ENCODE data around the gene DIS3L2.
A peak's percentile ranks its signal among the peaks of the same experiment; 100 is the strongest.

DIS3L2 gene

DNA sequence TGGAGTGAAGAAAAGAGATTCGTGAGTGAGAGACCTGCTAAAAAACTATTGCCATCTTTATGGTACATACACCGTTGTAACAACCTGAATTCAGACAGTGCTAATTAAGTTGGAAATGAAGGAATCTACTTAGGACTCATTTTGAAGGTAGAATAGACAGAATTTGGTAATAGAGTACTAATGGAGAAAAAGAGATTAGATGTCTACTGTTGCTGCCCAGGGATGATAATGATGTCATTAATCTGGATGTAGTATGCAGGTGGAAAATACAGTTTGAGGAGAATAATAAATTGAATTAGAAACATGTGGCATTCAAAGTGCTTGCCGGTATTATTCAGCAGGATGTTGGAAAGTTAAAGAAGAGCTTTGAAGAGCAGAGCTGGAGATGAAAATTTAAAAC lies 44.7 kb downstream of the DIS3L2 start:
- H3K27me3 Mint-ChIP-seq: no peaks in the 10 kb centered on the region
- no peaks in the 10 kb centered on the region for H3K9me3 Mint-ChIP-seq (ENCODE audit: low read depth)
- peaks cover 14% of the 10 kb centered on the region for H3K36me3 Mint-ChIP-seq
- no peak overlapping the region for H3K27ac Mint-ChIP-seq
- H3K4me3 Mint-ChIP-seq: no peak overlapping the region
- H3K4me1 Mint-ChIP-seq (ENCODE audit: low read depth): peaks cover 27% of the 10 kb centered on the region

GRCh38 chr2:232008907-232009638 lies 47.6 kb downstream of the DIS3L2 start:
- Mint-ChIP-seq H3K4me1 (ENCODE audit: low read depth) (peaks cover 18% of the 10 kb centered on the region), H3K27ac (no peak overlapping the region), H3K36me3 (peaks cover 12% of the 10 kb centered on the region), H3K27me3 (no peaks in the 10 kb centered on the region), H3K9me3 (ENCODE audit: low read depth) (no peaks in the 10 kb centered on the region), H3K4me3 (no peak overlapping the region)

- no peak overlapping the region for H3K27ac Mint-ChIP-seq
- H3K27me3 Mint-ChIP-seq: no peaks in the 10 kb centered on the region
- peaks cover 20% of the 10 kb centered on the region for H3K4me1 Mint-ChIP-seq (ENCODE audit: low read depth)
- no peak overlapping the region for H3K4me3 Mint-ChIP-seq
- peaks cover 13% of the 10 kb centered on the region for H3K36me3 Mint-ChIP-seq
- H3K9me3 Mint-ChIP-seq (ENCODE audit: low read depth): no peaks in the 10 kb centered on the region
Measured at GRCh38 chr2:232009639-232010274, 48.2 kb downstream of the DIS3L2 start.

DNA sequence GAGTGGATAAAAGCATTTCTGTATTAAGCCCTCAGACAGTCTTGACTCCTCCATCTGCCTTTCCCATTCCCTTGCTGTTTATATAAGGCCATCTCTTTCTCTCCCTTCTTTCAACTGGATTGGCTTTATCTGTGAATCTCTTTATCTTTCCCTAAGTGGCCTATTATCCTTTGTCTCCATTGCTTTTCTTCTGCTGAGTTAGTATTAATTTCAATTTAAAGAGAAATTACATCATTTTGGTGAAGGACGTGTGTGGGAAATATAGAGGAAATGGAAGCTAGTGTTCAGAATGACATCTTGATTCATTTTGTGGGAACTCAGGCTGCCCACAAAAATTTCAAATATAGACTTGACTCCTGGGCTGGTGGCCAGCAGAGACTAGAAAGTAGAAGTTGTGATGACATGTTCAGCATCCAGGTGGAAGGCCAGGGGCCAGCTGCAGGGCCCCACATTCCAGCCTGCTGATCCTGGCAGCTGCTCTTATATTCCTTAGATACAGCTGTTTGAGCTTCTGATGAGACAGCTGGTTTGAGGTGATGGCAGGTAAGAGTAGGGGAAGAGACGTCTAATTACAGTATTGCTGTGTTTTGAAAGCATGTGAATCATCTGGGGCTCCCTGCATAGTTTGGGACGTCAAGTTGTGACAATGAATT lies 52.3 kb downstream of the DIS3L2 start:
- Mint-ChIP-seq H3K9me3 (ENCODE audit: low read depth) (no peaks in the 10 kb centered on the region), H3K4me3 (no peak overlapping the region)

DNA sequence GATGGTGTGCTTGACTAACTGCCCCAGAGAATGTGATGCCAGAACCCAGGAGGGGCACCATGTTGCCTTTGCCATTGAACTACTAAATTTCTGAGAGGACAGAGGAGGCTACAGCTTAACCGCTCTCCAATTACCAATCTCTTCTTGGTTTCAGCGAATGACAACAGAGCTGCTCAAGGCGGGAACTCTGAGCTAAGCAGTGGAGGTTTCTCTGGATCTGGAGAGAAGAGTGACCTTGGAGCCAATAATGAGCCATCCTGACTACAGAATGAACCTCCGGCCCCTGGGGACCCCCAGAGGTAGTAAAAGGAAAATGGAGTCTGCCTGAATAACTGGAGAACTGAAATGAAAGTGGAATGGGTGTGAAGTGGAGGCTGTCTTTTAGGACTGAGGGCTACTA lies 53.2 kb downstream of the DIS3L2 start:
- H3K9me3 Mint-ChIP-seq (ENCODE audit: low read depth): no peaks in the 10 kb centered on the region
- no peak overlapping the region for H3K4me3 Mint-ChIP-seq
- no peaks in the 10 kb centered on the region for H3K27me3 Mint-ChIP-seq
- peaks cover 27% of the 10 kb centered on the region for H3K4me1 Mint-ChIP-seq (ENCODE audit: low read depth)
- H3K27ac Mint-ChIP-seq: no peak overlapping the region
- peaks cover 19% of the 10 kb centered on the region for H3K36me3 Mint-ChIP-seq

More for the DNA sequence above, 52.3 kb downstream of the DIS3L2 start:
- Mint-ChIP-seq H3K4me1 (ENCODE audit: low read depth) (peaks cover 33% of the 10 kb centered on the region), H3K27me3 (no peaks in the 10 kb centered on the region), H3K36me3 (peaks cover 21% of the 10 kb centered on the region), H3K27ac (no peak overlapping the region)

- Mint-ChIP-seq H3K9me3 (ENCODE audit: low read depth) (no peaks in the 10 kb centered on the region), H3K36me3 (peaks cover 25% of the 10 kb centered on the region), H3K4me3 (no peak overlapping the region), H3K4me1 (ENCODE audit: low read depth) (peaks cover 21% of the 10 kb centered on the region), H3K27ac (no peak overlapping the region), H3K27me3 (no peaks in the 10 kb centered on the region)
Measured at GRCh38 chr2:232018181-232018580, 56.7 kb downstream of the DIS3L2 start.

GRCh38 chr2:232022718-232023117 lies 61.2 kb downstream of the DIS3L2 start:
- peaks cover 18% of the 10 kb centered on the region for H3K36me3 Mint-ChIP-seq
- peaks cover 16% of the 10 kb centered on the region for H3K4me1 Mint-ChIP-seq (ENCODE audit: low read depth)
- H3K9me3 Mint-ChIP-seq (ENCODE audit: low read depth): no peaks in the 10 kb centered on the region
- no peaks in the 10 kb centered on the region for H3K27me3 Mint-ChIP-seq
- H3K27ac Mint-ChIP-seq: no peak overlapping the region
- no peak overlapping the region for H3K4me3 Mint-ChIP-seq

DNA sequence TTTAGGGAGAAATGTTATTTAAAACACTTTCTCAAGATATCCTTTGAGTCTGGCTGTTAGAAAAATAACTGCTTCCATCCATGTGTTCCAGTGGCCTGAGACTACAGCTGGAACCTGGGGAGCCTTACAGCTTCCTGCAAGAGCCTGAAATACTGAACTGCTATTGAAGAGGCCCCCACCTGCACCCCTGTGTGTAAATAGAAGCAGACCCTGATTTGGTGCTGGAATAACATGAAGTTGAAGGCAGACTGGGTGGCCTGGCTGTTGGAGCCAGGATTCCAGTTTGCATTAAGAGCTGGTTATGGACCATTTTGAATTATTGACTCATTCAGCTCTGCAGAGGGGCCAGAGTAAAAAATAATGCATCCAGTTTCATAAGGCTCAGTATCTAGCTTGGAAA lies 61.9 kb downstream of the DIS3L2 start:
- peaks cover 22% of the 10 kb centered on the region for H3K4me1 Mint-ChIP-seq (ENCODE audit: low read depth)
- H3K27ac Mint-ChIP-seq: no peak overlapping the region
- H3K4me3 Mint-ChIP-seq: no peak overlapping the region
- H3K36me3 Mint-ChIP-seq: peaks cover 20% of the 10 kb centered on the region
- no peaks in the 10 kb centered on the region for H3K9me3 Mint-ChIP-seq (ENCODE audit: low read depth)
- H3K27me3 Mint-ChIP-seq: no peaks in the 10 kb centered on the region

GRCh38 chr2:232024457-232024856 lies 62.9 kb downstream of the DIS3L2 start:
- Mint-ChIP-seq H3K9me3 (ENCODE audit: low read depth) (no peaks in the 10 kb centered on the region), H3K4me1 (ENCODE audit: low read depth) (peaks cover 27% of the 10 kb centered on the region), H3K4me3 (no peak overlapping the region), H3K36me3 (peaks cover 24% of the 10 kb centered on the region), H3K27ac (no peak overlapping the region), H3K27me3 (no peaks in the 10 kb centered on the region)

GRCh38 chr2:232026910-232027309 lies 65.4 kb downstream of the DIS3L2 start:
- H3K27ac Mint-ChIP-seq: peak overlapping the region; percentile 71
- H3K27me3 Mint-ChIP-seq: no peaks in the 10 kb centered on the region
- no peaks in the 10 kb centered on the region for H3K9me3 Mint-ChIP-seq (ENCODE audit: low read depth)
- peaks cover 27% of the 10 kb centered on the region for H3K4me1 Mint-ChIP-seq (ENCODE audit: low read depth)
- H3K36me3 Mint-ChIP-seq: peaks cover 40% of the 10 kb centered on the region
- H3K4me3 Mint-ChIP-seq: peak overlapping the region; percentile 38

DNA sequence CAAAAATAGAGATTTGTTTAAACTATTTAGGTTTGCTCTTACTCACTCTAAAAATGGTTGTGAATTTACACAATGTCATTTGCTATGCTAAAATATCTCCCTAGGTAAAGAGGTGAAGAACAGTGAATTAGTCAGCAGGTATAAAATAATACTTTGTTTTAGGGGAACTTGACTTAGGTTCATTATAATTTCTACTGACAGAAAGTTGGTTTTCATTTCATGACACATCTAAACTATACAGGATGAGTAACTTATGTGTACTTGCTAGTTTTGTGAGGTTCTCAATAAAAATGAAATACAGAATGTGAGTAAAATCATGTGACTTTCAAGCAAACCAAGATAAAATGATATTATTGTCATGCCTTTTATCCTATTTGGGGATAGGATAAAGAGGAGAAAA lies 66.0 kb downstream of the DIS3L2 start:
- H3K4me1 Mint-ChIP-seq (ENCODE audit: low read depth): peaks cover 27% of the 10 kb centered on the region
- peaks cover 45% of the 10 kb centered on the region for H3K36me3 Mint-ChIP-seq
- H3K27ac Mint-ChIP-seq: peak overlapping the region; percentile 71
- peak overlapping the region; percentile 17 for H3K4me3 Mint-ChIP-seq
- H3K27me3 Mint-ChIP-seq: no peaks in the 10 kb centered on the region
- H3K9me3 Mint-ChIP-seq (ENCODE audit: low read depth): no peaks in the 10 kb centered on the region

GRCh38 chr2:232028071-232028470 lies 66.6 kb downstream of the DIS3L2 start:
- no peaks in the 10 kb centered on the region for H3K27me3 Mint-ChIP-seq
- peak overlapping the region; percentile 71 for H3K27ac Mint-ChIP-seq
- no peak overlapping the region for H3K4me3 Mint-ChIP-seq
- peaks cover 28% of the 10 kb centered on the region for H3K4me1 Mint-ChIP-seq (ENCODE audit: low read depth)
- peaks cover 43% of the 10 kb centered on the region for H3K36me3 Mint-ChIP-seq
- no peaks in the 10 kb centered on the region for H3K9me3 Mint-ChIP-seq (ENCODE audit: low read depth)

GRCh38 chr2:232028631-232029030 lies 67.1 kb downstream of the DIS3L2 start:
- Mint-ChIP-seq H3K9me3 (ENCODE audit: low read depth) (no peaks in the 10 kb centered on the region), H3K36me3 (peaks cover 45% of the 10 kb centered on the region)

DNA sequence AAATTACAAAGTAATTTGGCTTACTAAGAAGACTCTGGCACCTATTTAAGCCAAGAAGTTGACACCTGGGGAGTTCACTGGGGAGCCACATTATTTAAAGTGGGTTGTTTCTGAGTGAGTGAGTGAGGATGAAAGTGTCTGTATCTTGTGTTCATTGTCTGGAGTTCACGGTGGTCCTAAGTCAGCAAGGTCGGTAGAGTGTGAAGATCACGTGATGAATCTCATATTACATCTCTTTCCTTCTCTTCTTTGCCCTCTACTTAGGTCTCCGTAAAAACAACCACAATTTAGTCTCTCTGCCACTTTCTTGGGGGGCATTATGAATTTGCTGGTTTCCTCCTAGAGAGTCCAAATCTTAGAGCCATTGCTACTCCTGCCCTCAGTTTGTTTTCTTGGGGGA lies 67.8 kb downstream of the DIS3L2 start:
- Mint-ChIP-seq H3K9me3 (ENCODE audit: low read depth) (peaks cover 6% of the 10 kb centered on the region), H3K4me3 (no peak overlapping the region), H3K36me3 (peaks cover 51% of the 10 kb centered on the region), H3K27me3 (no peaks in the 10 kb centered on the region), H3K4me1 (ENCODE audit: low read depth) (peaks cover 32% of the 10 kb centered on the region), H3K27ac (no peak overlapping the region)

More at GRCh38 chr2:232028631-232029030, 67.1 kb downstream of the DIS3L2 start:
- H3K27ac Mint-ChIP-seq: peak overlapping the region; percentile 71
- no peak overlapping the region for H3K4me3 Mint-ChIP-seq
- no peaks in the 10 kb centered on the region for H3K27me3 Mint-ChIP-seq
- peaks cover 31% of the 10 kb centered on the region for H3K4me1 Mint-ChIP-seq (ENCODE audit: low read depth)

- no peaks in the 10 kb centered on the region for H3K27me3 Mint-ChIP-seq
- H3K27ac Mint-ChIP-seq: no peak overlapping the region
- peaks cover 60% of the 10 kb centered on the region for H3K36me3 Mint-ChIP-seq
- H3K4me1 Mint-ChIP-seq (ENCODE audit: low read depth): peaks cover 35% of the 10 kb centered on the region
- H3K4me3 Mint-ChIP-seq: no peak overlapping the region
- H3K9me3 Mint-ChIP-seq (ENCODE audit: low read depth): peaks cover 15% of the 10 kb centered on the region
Measured at GRCh38 chr2:232030229-232030628, 68.7 kb downstream of the DIS3L2 start.
